ENCODE data around the gene TOP1.

GRCh38 chr20:41078329-41078728 lies 49.7 kb downstream of the TOP1 start:
- TF ChIP-seq CTCF (IDR thresholded peaks at IDR 0.05; ENCODE audit: borderline replicate concordance, extremely low read depth, low read length, poor library complexity, severe bottlenecking) (peak; percentile 35), EZH2 (IDR thresholded peaks at IDR 0.05; ENCODE audit: borderline replicate concordance, low read depth, low read length, severe bottlenecking) (no peak)
